HG02885 (cell line): Measurements from ENCODE around the gene ZNF30.
"Not testable (repeated sequence)": the region's sequence is repeated elsewhere in the genome, so short reads cannot be mapped to it uniquely, and the experiment has no call there.

Experiments used
- ATAC-seq: cut with Tn5 transposase; IDR thresholded peaks from one replicate; pipeline ENCODE4 v1.9.1; 2021; ENCODE audit warnings: mild to moderate bottlenecking; ENCODE audit not compliant: unreplicated experiment, poor library complexity

Gene ZNF30

DNA sequence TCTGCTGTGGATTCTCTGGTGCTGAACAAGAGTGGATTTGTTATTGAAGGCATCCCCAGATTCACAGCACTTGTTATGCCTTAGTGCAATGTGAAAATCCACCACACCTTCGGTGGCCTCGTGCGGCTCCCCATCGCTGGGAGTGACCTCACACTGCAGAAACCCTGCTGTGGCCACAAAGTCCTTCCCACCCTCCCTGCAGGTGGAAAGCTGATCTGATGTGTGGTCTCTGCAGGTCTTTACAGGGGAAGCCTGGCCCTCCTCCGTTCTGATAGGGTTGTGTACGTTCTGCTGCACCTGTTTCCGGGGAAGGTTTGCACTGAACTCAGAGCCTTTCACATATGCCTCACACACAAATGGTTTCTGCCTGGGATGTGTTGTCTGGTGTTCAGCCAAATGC is 32.3 kb downstream of the ZNF30 start:
- no peak for ATAC-seq

DNA sequence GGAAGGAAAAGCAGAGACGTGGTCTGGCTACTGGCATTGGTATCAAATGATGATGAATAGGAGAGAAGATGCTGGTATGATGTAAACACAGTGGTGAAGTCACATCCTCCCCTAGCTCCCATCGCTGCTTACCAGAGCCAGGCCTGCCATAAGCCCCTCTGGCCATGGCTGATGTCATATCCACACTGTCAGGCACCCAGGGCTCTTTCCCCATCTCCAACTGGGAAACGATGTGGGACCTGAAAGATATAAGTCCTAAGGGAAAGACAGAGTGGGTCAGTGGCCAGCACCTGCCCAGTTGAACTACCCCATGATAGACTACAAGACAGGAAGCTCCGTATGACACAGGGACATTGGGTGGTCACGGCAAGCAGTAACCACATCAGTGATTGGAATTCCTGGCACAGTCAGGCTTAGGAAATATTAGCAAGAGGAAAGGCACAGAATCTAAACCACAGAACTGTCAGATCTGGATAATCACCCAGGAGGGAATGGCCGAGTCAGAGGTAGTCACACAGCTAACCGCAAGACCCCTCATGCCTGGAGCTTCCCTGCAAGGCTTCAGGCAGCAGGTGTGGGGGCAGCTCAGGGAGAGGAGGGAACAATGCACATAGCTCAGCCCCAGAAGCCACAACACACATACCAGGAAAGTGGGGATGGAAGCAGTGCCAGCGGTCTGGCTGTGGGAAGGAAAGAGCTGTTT is 33.6 kb downstream of the ZNF30 start:
- ATAC-seq, result no peak

DNA sequence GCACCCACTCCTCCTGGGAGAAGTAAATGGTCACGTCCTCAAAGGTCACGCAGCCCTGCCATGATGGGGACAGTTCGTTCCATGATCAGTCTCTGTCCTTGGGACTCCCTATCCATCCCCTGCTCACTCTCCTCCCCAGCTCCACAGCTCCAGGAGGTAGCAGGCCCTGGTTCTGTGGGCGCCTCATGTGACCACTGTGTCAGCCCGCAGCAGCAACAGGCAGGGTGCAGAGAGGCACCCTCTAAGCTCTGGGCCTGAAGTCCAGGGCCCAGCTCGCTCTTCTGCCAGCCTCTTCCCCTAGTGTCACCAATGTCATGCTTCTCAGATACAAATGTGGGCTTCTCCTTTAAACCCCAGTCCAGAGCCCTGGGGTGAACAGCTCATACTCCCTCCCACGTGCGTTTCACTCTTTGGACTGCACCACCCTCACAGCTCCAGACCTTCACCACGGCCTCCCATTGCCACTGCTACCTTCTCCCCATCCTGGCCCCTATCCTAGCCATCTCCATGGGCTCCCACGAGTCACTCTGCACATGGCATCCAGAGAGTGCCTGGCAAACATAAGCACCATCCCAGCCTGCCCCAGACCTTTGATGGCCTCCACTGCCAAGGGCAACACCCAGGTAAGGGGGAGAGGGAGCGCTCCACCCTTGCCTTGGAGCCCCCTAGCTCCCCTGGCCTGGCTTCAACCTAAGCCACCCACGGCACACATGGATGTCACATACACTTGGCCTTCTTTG is 34.4 kb downstream of the ZNF30 start:
- ATAC-seq, result no peak

DNA sequence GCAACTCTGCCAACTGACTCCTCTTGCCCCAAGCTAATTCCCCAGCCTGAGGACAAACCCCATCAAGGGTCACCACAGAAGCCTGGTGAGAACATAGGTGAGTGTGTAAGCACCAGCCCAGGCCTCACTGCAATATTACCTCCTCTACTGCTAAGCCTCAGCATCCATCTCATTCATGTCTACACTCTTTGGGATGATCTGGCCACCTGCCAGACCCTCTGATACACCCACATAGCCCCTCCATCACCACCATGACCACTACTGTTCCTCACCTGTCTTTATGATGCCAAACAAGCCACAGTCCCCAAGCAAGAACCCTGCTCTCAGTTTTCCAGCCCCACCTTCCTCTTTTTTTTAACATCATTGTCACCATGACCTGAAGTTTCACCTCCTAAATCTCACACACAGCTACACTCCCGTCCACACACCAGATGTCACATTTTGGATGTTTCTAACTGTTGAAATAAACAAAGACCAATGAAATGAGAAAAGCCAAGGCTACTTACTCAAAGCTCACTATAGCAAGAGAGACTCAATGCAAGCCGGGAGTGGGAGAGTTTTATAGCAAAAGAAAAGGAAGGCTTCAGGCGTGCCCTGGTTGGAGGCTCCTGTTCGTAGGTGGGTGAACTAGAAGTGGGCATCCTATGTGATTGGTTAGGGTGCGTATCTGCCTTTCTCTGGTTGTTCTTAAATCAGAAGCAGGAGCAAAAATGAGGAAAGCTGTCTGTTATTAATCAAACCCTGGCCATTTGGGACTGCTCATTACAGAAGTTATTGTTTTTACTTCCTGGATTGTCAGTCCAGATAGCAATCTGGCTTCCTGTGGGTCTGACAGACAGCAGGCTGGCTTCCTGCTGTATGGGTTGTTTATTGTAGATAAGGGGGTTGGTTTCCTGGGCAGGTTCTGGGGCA is 35.3 kb downstream of the ZNF30 start:
- no peak for ATAC-seq

DNA sequence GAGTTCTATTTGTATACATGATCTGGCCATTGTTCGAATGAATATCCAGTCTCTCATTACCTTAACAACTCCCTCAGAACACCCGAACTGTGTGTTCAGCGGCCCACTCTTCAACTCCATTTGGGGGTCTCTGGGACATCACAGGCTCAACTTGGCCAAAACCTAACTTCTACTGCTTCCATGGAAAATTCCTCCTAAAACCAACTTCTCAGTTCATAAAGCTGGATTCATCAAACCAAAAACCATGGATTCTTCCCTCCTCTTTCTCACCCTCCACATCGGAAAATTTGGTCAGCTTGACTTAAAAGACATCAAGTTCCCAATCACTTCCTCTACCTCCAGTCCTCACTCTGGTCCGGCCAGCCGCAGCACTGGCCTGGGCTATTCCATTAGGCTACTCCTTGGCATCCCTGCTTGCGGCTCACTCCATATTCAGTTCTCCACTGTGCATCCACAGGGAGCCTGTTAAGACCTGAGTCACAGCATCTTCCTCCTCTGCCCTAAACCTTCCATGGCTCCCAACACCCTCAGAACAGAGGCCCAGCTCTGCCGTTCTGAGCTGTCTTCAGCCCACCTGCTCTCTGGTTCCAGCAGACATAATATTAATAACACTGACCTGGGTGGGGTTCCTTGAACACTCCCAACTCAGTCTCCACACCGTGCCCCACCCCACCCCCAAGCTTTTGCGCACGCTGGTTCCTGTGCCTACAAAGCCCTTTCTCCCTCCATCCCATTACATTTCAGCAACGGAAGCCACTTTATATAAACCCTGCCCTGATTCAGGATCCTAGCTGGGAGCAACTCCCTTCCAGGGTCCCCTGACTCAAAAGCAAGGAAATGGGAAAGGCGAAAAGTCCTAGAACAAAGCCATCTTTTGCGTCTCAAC is 36.2 kb downstream of the ZNF30 start:
- ATAC-seq, result no peak

DNA sequence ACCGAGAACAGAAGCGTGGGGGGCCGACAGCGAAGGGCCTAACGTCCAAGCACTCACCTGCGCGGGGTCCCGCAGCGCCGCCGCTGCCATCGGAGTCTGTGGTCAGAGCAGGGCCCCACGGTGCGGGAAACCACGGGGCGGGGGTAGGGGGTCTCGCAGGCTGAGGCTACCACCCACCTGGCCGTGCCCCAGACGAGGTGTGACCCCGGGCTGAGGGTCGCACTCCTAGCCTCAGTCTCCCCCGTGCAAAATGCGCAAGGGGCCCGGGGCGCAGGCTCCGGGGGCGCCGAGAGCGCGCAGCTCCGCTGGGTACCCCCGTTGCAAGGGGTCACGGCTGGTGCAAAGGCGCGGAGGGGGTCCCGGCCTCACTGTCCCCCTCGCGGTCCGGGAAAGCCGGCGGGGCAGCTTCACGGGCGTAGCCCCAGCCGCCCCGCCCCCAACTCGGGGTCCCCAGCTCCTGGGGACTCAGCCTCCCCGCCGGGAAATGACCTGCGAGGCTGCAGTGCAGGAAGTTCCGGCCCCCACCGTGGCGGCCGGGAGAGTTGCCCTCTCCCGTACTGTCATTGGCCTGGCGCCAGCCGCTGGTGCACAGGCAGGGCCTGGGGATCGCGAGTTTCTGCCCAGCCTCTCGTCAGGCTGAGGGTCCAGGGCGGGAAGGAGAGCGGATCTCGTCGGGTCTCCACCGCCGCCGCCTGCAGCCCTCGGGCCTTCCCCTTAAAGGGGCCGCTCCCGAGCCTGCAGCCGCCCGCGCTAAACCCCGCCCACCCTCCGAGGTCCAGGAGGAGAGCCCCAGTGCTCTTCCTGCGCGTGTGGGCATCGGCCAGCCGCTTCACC is 37.1 kb downstream of the ZNF30 start, which contains the start of gene ZNF792:
TSS of gene ZNF792 (minus strand) at position 657 of the 834 bp plus-strand sequence. CDS start at position 90, 567 bp downstream.
- ATAC-seq, result peak; percentile 87

DNA sequence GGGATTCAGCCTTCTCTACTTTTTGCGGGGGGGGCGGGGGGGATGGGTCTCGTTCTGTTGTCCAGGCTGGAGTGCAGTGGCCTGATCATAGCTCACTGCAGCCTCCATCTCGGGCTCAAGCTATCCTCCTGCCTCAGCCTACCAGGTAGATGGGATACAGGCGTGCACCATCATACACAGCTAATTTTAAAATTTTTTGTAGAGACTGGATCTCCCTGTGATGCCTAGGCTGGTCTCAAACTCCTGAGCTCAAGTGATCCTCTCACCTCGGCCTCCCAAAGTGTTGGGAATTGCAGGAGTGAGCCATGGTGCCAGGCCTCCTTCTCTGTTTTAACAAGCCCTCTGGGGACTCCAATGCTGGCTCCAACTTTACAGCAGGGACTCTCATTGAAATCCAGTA is 37.9 kb downstream of the ZNF30 start:
- no peak for ATAC-seq

DNA sequence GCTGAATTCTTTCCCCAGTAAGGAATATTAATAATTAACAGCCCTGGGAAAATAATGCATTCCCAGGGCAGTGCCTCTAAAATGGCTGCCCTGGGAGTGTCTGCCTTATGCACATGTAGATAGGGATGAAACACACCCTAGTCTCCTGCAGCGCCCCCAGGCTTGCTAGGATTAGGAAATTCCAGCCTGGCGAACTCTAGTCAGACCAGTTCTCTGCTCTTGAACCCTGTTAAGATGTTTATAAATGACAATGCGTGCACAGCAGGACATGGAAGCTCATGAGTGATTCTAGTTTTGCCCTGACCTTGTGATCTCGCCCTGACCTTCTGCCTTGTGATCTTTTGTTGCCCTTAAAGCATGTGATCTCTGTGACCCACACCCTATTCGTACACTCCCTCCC is 38.8 kb downstream of the ZNF30 start:
- not testable (repeated sequence) for ATAC-seq

DNA sequence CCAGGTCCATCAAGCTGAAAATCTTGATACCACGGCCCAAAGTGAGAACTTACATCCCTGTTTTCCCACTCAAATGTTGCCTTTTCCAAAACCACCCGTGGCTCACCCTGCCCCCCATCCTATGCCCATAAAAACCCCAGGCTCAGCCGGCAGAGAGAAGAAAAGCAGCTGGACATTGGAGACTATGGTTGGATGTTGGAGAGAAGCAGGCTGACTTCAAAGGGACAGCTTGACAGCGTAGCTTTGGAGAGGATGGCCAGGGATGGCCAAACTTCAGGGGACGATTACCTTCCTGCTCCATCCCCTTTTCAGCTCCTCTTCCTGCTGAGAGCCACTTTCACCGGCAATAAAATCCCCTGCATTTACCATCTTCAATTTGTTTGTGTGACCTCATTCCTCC is 40.8 kb downstream of the ZNF30 start:
- ATAC-seq, result no peak

DNA sequence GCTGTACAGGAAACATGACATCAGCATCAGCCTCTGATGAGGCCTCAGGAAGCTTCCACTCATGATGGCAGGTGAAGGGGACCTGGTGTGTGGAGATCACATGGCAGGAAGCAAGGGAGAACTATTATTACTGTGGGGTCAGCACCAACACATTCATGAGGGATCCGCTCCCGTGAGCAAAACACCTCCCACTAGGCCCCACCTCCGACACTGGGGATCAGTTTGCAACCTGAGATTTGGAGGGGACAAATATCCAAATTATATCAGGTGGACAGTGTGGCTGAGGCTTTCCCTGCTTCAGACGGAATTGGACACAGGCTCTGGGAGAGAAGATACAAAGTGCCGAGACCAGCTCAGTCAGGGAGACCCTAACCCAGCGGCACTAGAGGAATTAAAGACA is 43.0 kb downstream of the ZNF30 start:
- ATAC-seq, result no peak

DNA sequence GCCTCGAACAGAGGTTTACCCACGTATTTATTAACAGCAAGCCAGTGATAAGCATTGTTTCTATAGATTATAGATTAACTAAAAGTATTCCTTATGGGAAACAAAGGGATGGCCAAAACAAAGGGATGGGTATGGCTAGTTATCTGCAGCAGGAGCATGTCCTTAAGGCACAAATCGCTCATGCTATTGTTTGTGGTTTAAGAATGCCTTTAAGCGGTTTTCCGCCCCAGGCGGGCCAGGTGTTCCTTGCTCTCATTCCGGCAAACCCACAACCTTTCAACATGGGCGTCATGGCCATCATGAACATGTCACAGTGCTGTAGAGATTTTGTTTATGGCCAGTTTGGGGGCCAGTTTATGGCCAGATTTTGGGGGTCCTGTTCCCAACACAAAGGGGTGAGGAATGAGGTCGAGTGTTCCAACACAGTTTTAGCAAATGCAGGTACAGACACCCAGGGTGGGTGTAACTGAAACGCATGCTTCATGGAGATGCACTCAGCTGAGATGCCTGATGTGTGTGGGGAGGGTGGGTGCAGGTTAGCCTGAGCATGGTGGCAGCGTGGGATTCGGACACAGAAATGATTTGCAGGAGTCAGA is 43.6 kb downstream of the ZNF30 start:
- ATAC-seq, result not testable (repeated sequence)

DNA sequence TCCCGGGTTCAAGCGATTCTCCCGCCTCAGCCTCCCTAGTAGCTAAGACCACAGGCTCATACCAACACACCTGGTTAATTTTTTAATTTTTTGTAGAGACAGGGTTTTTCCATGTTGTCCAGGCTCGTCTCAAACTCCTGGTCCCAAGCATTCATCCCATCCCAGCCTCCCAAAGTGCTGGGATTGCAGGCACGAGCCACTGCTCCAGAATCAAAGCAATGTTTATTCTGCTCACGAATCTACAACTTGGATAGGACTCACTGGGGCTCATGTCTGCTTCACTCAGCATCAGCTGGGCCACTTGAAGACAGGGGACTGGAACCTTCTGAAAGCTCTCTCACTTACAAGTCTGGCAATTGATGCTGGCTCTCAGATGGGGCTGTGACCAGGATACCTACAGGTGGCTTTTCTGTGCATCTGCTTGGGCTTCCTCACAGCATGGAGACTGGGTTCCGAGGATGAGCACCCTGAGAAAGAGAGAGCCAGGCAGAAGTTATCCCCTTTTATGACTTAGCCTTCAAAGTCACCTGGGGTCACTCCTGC is 45.5 kb downstream of the ZNF30 start:
- ATAC-seq, result no peak

DNA sequence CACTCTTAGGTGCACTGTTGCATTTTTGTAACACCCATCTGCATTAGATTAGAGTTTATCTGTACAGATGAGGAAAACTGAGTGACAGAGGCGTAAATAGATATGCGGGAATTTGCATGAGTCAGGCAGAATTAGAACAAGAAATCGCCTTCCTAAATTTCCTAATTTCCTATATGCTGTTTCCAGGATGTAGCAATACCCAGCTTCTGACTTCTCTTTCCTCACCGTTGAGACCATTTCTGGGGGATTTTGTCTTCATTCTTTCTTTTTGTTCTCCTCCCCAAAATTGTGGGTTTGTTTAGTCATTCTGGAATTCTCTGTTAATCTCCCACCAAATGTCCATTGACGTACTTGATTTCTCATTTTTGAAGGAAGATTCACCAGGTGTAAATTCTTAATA is 47.9 kb downstream of the ZNF30 start:
- ATAC-seq, result no peak

DNA sequence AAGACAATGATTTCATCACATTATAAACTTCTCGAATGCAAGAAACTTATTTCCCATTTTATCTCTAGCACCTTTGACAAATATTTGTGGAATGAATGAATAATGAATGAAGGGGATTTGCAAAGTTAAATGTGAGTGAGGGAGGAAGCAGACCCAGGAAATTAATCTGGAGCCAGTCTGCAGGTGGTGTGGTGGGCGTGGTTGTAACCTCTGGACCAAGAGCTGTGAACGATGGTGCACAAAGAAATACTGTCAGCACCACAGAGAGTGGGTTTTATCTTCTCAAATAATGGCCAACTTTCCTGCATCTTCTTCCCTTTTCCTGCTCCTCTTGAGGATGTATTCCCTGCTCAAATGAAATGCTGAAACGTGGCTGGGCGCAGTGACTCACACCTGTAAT is 48.4 kb downstream of the ZNF30 start:
- no peak for ATAC-seq

DNA sequence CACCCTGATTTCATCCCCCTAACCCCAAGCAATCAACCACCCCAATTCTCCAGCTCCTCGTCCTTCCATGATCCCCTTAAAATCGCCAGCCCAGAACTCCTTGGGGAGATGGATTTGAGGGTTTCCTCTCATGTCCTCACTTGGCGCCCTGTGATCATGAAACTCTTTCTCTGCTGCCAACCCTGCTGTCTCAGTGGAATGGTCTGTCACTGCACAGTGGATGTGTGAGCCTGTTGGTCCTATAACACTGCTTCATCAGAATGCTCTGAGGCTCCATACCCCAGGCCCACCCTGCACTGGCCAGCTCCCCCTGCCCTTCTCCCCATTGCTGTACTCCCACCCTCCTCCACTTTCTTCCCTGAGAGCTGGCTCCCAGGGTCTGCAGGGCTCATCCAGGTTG is 49.9 kb downstream of the ZNF30 start:
- ATAC-seq, result no peak

DNA sequence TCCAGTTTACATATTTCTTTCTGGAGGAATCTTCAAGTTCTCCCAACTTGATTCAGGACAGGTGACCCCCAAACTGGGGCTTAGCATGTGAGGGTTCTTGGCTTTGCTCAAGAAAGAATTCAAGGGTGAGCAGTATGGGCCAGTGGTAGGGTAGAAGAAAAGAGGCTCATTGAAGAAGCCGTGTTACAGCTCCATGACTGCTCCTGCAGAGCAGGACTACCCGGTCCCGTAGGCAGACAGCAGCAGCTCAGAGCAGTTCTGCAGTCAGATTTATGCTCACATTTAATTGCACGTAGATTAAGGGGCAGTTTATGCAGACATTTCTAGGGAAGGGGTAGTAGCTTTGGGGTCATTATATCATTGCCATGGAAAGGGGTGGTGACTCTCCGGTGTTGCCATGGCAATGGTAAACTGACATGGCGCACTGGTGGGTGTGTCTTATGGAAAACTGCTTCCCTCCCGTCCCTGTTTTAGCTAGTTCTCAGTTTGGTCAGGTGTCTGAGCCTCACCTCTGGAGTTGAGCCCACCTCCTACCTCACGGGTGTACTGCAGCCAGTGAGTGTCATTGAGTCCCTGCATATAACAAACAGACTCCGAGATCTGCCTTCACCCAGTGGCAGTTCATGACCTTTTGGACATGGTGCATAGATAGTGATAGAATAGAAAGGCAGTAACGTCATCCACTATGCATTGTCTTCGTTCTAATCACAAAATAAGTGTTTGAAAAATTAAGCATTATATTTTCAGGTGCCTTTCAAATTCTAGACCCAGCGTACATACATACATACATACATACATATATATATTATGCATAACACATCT is 53.3 kb downstream of the ZNF30 start:
- no peak for ATAC-seq

DNA sequence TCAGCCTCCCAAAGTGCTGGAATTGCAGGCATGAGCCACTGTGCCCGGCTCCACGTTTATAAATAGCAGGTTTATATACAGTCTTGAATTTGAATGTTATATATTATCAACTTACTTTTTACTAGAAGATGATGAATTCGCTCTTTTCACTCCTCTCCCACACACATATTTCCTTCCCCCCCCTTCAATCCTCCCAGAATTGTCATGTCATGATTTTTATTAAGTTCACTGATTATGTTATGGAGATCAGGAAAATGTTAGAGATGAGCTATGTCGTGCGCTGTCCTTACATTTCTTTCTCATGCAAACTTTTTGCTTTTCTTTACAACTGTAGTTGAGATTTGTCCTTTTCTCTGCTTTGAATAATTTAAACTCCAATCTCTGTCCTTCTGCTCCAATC is 55.6 kb downstream of the ZNF30 start:
- ATAC-seq, result no peak

DNA sequence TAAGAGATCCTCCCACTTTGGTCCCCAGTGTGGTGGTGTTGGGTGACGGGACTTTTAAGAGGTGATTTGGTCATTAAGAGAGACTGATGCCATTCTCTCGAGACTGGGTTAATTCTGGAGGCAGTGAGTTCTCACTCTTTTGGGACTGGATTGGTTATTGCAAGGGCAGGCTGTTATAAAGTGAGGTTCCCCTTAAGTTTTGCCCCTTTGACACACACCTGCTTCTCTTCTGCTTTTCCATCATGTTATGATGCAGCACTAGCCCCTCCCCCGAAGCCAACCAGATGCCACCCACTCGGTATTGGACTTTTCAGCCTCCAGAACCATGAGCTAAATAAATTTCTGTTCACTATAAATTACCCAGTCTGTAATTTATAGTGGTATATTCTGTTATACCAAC is 57.1 kb downstream of the ZNF30 start:
- no peak for ATAC-seq
